Activated T-cell treated with anti-CD3 and anti-CD28 coated beads for 24 hours (primary cell): ENCODE measurements around the gene TRAF4.
"Not testable (repeated sequence)": the region's sequence is repeated elsewhere in the genome, so short reads cannot be mapped to it uniquely, and the experiment has no call there.

Source experiments
- DNase-seq: peaks from one replicate; pipeline ENCODE4 v3.0.0-alpha.2; 2020; ENCODE audit warnings: low read depth

Gene TRAF4

GRCh38 chr17:28733346-28733745 lies 10.5 kb upstream of the TRAF4 start:
- no peak for DNase-seq

GRCh38 chr17:28734712-28735241 lies 9.0 kb upstream of the TRAF4 start:
- no peak for DNase-seq

DNA sequence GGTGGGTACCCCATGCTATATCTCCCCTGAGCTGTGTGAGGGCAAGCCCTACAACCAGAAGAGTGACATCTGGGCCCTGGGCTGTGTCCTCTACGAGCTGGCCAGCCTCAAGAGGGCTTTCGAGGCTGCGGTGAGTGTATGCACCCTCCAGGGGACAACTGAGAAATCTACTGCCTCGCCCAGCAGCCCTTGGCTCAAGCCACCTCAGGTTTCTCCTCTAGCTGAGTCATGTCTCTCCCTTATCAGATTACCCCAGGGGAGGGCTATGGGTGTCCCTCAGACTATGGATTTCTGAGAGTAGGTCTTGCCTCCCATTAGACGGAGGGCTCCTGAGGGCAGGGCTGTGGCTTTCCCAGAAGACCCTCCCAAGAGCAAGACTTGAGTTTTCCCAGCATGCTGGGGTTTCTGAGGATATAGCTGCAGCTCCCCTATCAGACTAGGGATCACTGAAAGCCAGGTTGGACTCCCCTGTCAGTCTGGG lies 8.5 kb upstream of the TRAF4 start:
- DNase-seq: no peak

DNA sequence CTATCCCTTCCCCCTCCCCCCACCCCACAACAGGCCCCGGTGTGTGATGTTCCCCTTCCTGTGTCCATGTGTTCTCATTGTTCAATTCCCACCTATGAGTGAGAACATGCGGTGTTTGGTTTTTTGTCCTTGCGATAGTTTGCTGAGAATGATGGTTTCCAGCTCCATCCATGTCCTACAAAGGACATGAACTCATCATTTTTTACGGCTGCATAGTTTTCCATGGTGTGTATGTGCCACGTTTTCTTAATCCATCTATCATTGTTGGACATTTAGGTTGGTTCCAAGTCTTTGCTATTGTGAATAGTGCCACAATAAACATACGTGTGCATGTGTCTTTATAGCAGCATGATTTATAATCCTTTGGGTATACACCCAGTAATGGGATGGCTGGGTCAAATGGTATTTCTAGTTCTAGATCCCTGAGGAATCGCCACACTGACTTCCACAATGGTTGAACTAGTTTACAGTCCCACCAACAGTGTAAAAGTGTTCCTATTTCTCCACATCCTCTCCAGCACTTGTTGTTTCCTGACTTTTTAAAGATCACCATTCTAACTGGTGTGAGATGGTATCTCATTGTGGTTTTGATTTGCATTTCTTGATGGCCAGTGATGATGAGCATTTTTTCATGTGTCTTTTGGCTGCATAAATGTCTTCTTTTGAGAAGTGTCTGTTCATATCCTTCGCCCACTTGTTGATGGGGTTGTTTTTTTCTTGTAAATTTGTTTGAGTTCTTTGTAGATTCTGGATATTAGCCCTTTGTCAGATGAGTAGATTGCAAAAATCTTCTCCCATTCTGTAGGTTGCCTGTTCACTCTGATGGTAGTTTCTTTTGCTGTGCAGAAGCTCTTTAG lies 7.7 kb upstream of the TRAF4 start:
- DNase-seq: not testable (repeated sequence)

GRCh38 chr17:28737316-28737715 lies 6.5 kb upstream of the TRAF4 start:
- DNase-seq: no peak

DNA sequence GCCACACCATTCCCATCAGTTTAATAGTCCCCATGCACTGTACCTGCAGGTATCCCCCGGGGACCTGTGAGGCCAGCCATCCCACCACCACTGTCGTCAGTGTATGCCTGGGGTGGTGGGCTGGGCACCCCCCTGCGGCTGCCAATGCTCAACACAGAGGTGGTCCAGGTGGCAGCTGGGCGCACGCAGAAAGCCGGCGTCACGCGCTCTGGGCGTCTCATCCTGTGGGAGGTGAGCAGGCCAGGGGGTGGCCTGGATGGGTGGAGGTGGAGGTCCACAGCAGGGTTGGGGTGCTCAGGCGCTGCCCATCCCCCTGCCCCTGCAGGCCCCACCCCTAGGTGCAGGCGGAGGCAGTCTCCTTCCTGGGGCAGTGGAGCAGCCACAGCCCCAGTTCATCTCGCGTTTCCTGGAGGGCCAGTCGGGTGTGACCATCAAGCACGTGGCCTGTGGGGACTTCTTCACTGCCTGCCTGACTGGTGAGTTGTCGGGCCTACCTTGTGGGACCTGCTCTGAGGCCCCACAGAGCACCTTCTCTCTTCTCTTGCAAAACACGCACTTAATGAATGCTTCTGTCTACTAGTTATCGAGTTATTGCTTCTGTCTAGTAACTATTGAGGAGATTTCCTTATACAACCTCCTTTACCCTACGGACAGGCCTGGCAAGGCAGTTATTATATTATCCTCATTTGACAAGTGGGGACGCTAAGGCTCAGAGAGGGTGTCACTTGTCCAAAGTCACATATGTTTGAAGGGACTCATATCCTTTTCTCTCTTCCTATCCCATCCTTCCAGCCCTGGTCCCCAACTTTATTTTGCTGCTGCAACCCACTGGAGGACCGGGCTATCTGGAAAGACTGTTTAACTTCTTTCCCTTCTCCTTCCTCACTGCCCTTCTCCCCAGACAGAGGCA lies 5.8 kb upstream of the TRAF4 start:
- no peak for DNase-seq

GRCh38 chr17:28738680-28739384 lies 5.0 kb upstream of the TRAF4 start:
- DNase-seq: no peak

DNA sequence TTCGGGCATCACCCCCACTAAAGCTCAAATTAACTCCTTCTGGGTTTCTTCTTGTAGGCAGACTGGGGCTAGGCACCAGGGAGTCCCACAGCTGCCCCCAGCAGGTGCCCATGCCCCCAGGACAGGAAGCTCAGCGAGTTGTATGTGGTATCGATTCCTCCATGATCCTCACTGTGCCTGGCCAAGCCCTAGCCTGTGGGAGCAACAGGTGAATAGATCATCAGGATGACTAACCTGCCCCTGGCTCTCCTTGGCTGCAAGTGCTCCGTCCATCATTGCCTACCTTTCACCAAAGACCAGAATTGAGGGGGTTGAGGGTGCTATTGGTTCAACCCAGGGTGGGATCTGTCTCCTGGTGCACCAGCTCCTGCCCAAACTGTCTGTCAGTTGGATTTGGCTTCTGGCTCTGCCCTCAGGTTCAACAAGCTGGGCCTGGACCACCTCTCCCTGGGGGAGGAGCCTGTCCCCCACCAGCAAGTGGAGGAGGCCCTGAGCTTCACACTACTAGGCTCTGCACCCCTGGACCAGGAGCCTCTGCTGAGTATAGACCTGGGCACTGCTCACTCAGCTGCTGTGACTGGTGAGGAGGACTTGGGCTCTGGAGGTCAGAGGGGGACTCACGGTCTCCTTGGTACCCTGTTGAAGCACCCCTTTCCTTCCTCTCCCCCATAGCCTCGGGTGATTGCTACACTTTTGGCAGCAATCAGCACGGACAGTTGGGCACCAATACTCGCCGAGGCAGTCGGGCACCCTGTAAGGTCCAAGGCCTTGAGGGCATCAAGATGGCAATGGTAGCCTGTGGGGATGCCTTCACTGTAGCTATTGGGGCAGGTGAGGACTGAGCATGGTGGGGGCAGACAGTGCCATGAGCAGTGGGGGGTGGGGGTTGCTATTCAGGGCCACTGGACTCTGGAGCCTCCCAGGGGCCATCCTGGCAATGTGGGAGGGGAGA lies 3.1 kb upstream of the TRAF4 start:
- DNase-seq: no peak

DNA sequence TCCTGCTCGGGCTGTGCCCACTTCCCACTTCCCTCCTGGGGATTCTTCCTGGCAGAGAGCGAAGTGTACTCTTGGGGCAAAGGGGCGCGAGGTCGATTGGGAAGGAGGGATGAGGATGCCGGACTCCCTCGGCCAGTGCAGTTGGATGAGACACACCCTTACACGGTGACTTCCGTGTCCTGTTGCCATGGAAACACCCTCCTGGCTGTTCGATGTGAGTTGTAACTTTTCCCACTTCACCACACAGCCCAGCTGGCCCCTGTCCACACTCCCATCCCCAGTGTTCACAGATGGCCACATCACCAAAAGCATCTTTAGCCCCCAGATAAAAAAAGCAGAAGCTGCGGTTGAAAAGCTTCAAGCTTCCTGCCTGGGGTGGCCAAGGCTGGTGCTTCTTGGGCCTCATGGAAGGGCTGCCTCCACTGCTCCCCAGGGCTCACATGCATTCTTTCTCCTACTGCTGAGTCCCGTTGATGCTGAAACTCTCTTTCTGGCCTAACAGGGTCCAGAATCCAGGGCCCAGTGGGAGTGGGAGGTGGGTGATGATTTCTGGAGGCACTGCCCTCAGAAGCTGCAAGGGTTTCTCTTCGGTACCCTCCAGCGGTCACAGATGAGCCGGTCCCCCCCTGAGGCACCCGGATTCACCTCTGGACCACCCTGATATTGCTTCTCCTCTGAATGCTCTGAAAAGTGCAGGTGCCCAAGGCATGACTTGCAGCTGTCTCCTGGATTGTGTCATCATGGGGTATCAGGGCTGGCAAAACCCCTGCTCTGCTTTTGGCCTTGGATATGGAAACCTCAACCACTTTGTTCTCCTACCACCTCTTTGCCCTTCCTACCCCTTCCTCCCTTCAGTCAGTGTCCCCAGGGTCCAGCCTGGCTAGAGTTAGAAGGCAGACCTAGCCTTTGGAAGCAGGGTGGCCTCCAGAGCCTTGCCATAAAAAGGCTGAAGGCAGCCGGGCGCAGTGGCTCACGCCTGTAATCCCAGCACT lies 2.2 kb upstream of the TRAF4 start:
- DNase-seq: no peak

GRCh38 chr17:28744104-28744971 lies 527 bp downstream of the TRAF4 start:
- DNase-seq: peak; percentile 62

DNA sequence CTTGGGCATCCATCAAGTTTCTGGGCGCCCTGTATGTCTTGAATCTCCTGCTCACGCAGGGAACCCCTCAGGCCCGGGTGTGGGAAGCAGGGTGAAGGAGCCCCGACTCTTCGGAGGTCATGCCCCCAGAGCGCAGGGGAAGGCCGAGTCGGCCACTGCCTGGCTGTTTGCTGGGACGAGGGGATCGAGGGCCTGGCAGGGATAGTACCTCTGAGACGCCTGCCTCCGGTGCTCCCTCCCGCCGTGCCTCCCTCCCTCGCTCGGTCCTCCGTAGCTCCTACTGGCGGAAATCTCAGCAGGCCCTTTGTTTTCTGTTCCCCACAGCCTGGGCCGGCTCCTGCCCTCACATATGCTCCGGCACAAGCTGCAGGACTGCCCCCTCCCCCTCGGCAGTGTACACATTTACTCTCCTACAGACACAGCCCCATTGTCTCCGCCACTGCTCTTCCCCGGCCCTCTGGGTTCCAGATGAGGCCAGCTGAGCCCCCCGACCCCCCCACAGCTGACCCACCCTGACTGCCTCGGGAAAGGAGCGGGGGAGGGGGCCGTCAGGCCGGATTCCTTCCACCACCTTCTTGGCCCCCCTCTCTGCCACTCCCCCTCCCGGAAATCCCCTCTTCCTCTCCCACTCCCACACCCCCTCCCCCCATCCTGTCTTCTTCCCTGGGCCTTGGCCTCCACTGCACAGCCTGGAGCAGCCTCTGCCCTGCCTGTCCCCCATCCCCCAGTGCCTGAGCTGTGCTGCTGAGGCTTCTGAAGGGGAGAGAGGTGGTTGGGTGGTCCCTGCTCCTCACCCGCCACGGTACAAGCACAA lies 1.4 kb downstream of the TRAF4 start:
- DNase-seq: no peak

GRCh38 chr17:28745786-28746411 lies 2.1 kb downstream of the TRAF4 start:
- no peak for DNase-seq

GRCh38 chr17:28746611-28747050 lies 2.8 kb downstream of the TRAF4 start:
- no peak for DNase-seq

- DNase-seq: no peak
Observed at GRCh38 chr17:28747051-28747691, 3.4 kb downstream of the TRAF4 start.

GRCh38 chr17:28747801-28748750 lies 4.3 kb downstream of the TRAF4 start:
- DNase-seq: no peak
